Uterus (tissue), 4 donors: ENCODE data around the gene LAMA5. TPM values are rescaled to one million over a fixed set of nuclear protein-coding genes. Genes with fewer than 3 reads are reported as not detected.

ENCODE experiments used
- DNase-seq, 2 donors: peaks; one replicate each; pipeline ENCODE4 v3.0.0-alpha.2; 2019 to 2020
- H3K27ac ChIP-seq, 2 donors: fragments of 200-600 bp; sonication (generic); 1 replicate in 1 of 2; 2 replicates in 1 of 2; pipeline ENCODE4 v1.5.1; 2016 to 2018
- H3K27me3 ChIP-seq, 2 donors: fragments of 200-600 bp; sonication (generic); one replicate each; pipeline ENCODE4 v1.5.1; 2018 to 2019; ENCODE audit warnings: control low read depth in 1 of 2
- H3K36me3 ChIP-seq, 2 donors: fragments of 200-600 bp; sonication (generic); one replicate each; pipeline ENCODE4 v1.5.1; 2019; ENCODE audit warnings: control low read depth in 1 of 2
- H3K4me1 ChIP-seq, 2 donors: fragments of 200-600 bp; sonication (generic); one replicate each; pipeline ENCODE4 v1.5.1; 2018 to 2019; ENCODE audit warnings: control low read depth in 1 of 2
- H3K4me3 ChIP-seq, 2 donors: fragments of 200-600 bp; sonication (generic); 1 replicate in 1 of 2; 2 replicates in 1 of 2; pipeline ENCODE4 v1.5.1; 2018 to 2019; ENCODE audit warnings: mild to moderate bottlenecking in 1 of 2
- H3K9me3 ChIP-seq, 2 donors: fragments of 200-600 bp; sonication (generic); one replicate each; pipeline ENCODE4 v1.5.1; 2019; ENCODE audit warnings: control low read depth in 1 of 2
- CTCF ChIP-seq, 4 experiments: fragments of 200-600 bp in 2 of 4; fragments of 450-650 bp in 2 of 4; sonication (generic) in 2 of 4; IDR thresholded peaks; one replicate each; pipeline ENCODE4 v1.5.1; 2016 to 2019; ENCODE audit warnings: antibody characterized with exemption in 4 of 4, mild to moderate bottlenecking in 2 of 4, moderate library complexity in 1 of 4
- POLR2A ChIP-seq, 2 donors: fragments of 450-650 bp; IDR thresholded peaks; one replicate each; pipeline ENCODE4 v1.6.1; 2016; ENCODE audit warnings: antibody characterized with exemption in 2 of 2, mild to moderate bottlenecking in 1 of 2, moderate library complexity in 1 of 2
- intact Hi-C: fragments of 100-400 bp; cut with DNase I; formaldehyde crosslinking; loops from one replicate; pipeline ENCODE4 v1.15.1; 2023; ENCODE audit warnings: low total_unique reads
- total RNA-seq, 4 donors: library from RNA; depleted of rRNA in 3 of 4; stranded (reverse); fragments of >200 nt in 3 of 4; gene quantifications; one replicate each; pipeline versions ENCODE4 v1.1.0 to v1.2.4, GENCODE V29; 2014 to 2023
- donor health status: DM: yes; HTN: yes; CAD: no.

Gene LAMA5
- total RNA-seq, 4 donors from 2014 or later: 50.6 to 375 (median 90.8) TPM

- intact Hi-C loops: no loop called here
- H3K27me3 ChIP-seq: no peaks in the 10 kb centered on the region
- H3K27ac ChIP-seq: peak overlapping the region; percentile 44 to 68
- no peak for DNase-seq
- no peaks in the 10 kb centered on the region for H3K36me3 ChIP-seq
- H3K4me3 ChIP-seq: no peak overlapping the region
- H3K9me3 ChIP-seq: no peaks in the 10 kb centered on the region
- TF ChIP-seq POLR2A (IDR thresholded peaks at IDR 0.05) (no peak), CTCF (IDR thresholded peaks at IDR 0.05) (no peak)
- peaks cover 7 to 30% of the 10 kb centered on the region in 2 donors for H3K4me1 ChIP-seq
Measured at GRCh38 chr20:62353289-62354030, 13.7 kb downstream of the LAMA5 start.

- Histone ChIP-seq H3K36me3 (no peaks in the 10 kb centered on the region), H3K27ac (peak overlapping the region; percentile 44 to 68), H3K9me3 (no peaks in the 10 kb centered on the region), H3K4me1 (peaks cover 7 to 30% of the 10 kb centered on the region in 2 donors), H3K27me3 (no peaks in the 10 kb centered on the region), H3K4me3 (no peak overlapping the region)
- DNase-seq: peak; percentile 72 to 83
- intact Hi-C loops: no loop called here
- TF ChIP-seq POLR2A (IDR thresholded peaks at IDR 0.05) (no peak), CTCF (IDR thresholded peaks at IDR 0.05) (peak; percentile 13 to 43 (median 28))
Measured at GRCh38 chr20:62352402-62353288, 14.5 kb downstream of the LAMA5 start.

GRCh38 chr20:62351469-62352401 is 15.4 kb downstream of the LAMA5 start:
- intact Hi-C loops: no loop called here
- no peak for DNase-seq
- H3K27ac ChIP-seq: peak overlapping the region in 1 of 2 donors; percentile 68
- no peaks in the 10 kb centered on the region for H3K27me3 ChIP-seq
- H3K36me3 ChIP-seq: no peaks in the 10 kb centered on the region
- H3K9me3 ChIP-seq: no peaks in the 10 kb centered on the region
- H3K4me3 ChIP-seq: no peak overlapping the region
- TF ChIP-seq CTCF (IDR thresholded peaks at IDR 0.05) (no peak), POLR2A (IDR thresholded peaks at IDR 0.05) (no peak)
- peaks cover 7 to 26% of the 10 kb centered on the region in 2 donors for H3K4me1 ChIP-seq

- no peak overlapping the region for H3K27ac ChIP-seq
- peaks cover 6 to 17% of the 10 kb centered on the region in 2 donors for H3K4me1 ChIP-seq
- TF ChIP-seq POLR2A (IDR thresholded peaks at IDR 0.05): no peak
- TF ChIP-seq CTCF (IDR thresholded peaks at IDR 0.05): no peak
- no peak overlapping the region for H3K4me3 ChIP-seq
- no peak for DNase-seq
- intact Hi-C loops: no loop called here
- no peaks in the 10 kb centered on the region for H3K27me3 ChIP-seq
- H3K9me3 ChIP-seq: no peaks in the 10 kb centered on the region
- H3K36me3 ChIP-seq: no peaks in the 10 kb centered on the region
Measured at GRCh38 chr20:62350629-62351422, 16.3 kb downstream of the LAMA5 start.
